Measurements from ENCODE around the gene KATNAL2.
"Not testable (repeated sequence)": the region's sequence is repeated elsewhere in the genome, so short reads cannot be mapped to it uniquely, and the experiment has no call there.

The KATNAL2 gene

GRCh38 chr18:46920653-46921052 lies 3.3 kb downstream of the KATNAL2 start:
- DNase-seq (ENCODE audit: low read depth in 2 of 3, low spot score in 2 of 3) = no peak

- no peak for DNase-seq (ENCODE audit: low read depth in 2 of 3, low spot score in 2 of 3)
These were observed 22.0 kb downstream of the KATNAL2 start for GRCh38 chr18:46939337-46939963.

- DNase-seq (ENCODE audit: low read depth in 2 of 3, low spot score in 2 of 3) = no peak
These were observed 22.7 kb downstream of the KATNAL2 start for GRCh38 chr18:46939998-46940571.

GRCh38 chr18:46942646-46943045 lies 25.2 kb downstream of the KATNAL2 start:
- no peak for DNase-seq (ENCODE audit: low read depth in 2 of 3, low spot score in 2 of 3)

- peak; percentile 12 to 33 (median 32) for DNase-seq (ENCODE audit: low read depth in 2 of 3, low spot score in 2 of 3)
These were observed 29.4 kb downstream of the KATNAL2 start for GRCh38 chr18:46946656-46947282.

- DNase-seq (ENCODE audit: low read depth in 2 of 3, low spot score in 2 of 3) = no peak
These were observed 32.8 kb downstream of the KATNAL2 start for GRCh38 chr18:46950064-46950656.

GRCh38 chr18:46953195-46953594 lies 35.8 kb downstream of the KATNAL2 start:
- no peak for DNase-seq (ENCODE audit: low read depth in 2 of 3, low spot score in 2 of 3)

GRCh38 chr18:46958209-46958608 lies 40.8 kb downstream of the KATNAL2 start:
- no peak for DNase-seq (ENCODE audit: low read depth in 2 of 3, low spot score in 2 of 3)

GRCh38 chr18:46963656-46964578 lies 46.5 kb downstream of the KATNAL2 start:
- DNase-seq (ENCODE audit: low read depth in 2 of 3, low spot score in 2 of 3) = not testable (repeated sequence)

GRCh38 chr18:46964579-46965293 lies 47.3 kb downstream of the KATNAL2 start:
- DNase-seq (ENCODE audit: low read depth in 2 of 3, low spot score in 2 of 3) = not testable (repeated sequence)

GRCh38 chr18:46966266-46966665 lies 48.9 kb downstream of the KATNAL2 start:
- not testable (repeated sequence) for DNase-seq (ENCODE audit: low read depth in 2 of 3, low spot score in 2 of 3)

- DNase-seq (ENCODE audit: low read depth in 2 of 3, low spot score in 2 of 3) = not testable (repeated sequence)
These were observed 52.1 kb downstream of the KATNAL2 start for GRCh38 chr18:46969551-46969950.

- not testable (repeated sequence) for DNase-seq (ENCODE audit: low read depth in 2 of 3, low spot score in 2 of 3)
These were observed 102.5 kb downstream of the KATNAL2 start for GRCh38 chr18:47019870-47020269.

GRCh38 chr18:47020757-47021156 lies 103.4 kb downstream of the KATNAL2 start:
- not testable (repeated sequence) for DNase-seq (ENCODE audit: low read depth in 2 of 3, low spot score in 2 of 3)

GRCh38 chr18:47022821-47023220 lies 105.4 kb downstream of the KATNAL2 start:
- DNase-seq (ENCODE audit: low read depth in 2 of 3, low spot score in 2 of 3) = not testable (repeated sequence)

- DNase-seq (ENCODE audit: low read depth in 2 of 3, low spot score in 2 of 3) = not testable (repeated sequence)
These were observed 106.5 kb downstream of the KATNAL2 start for GRCh38 chr18:47023769-47024465.

GRCh38 chr18:47025557-47026174 lies 108.3 kb downstream of the KATNAL2 start:
- DNase-seq (ENCODE audit: low read depth in 2 of 3, low spot score in 2 of 3) = not testable (repeated sequence)

GRCh38 chr18:47028738-47029137 lies 111.3 kb downstream of the KATNAL2 start:
- not testable (repeated sequence) for DNase-seq (ENCODE audit: low read depth in 2 of 3, low spot score in 2 of 3)

GRCh38 chr18:47029684-47030353 lies 112.4 kb downstream of the KATNAL2 start:
- DNase-seq (ENCODE audit: low read depth in 2 of 3, low spot score in 2 of 3) = not testable (repeated sequence)
